GM12878 (cell line): ENCODE data around the gene DOCK7. TPM values are rescaled to one million over a fixed set of nuclear protein-coding genes. Genes with fewer than 3 reads are reported as not detected.

ENCODE experiments used
- ATAC-seq: fragments of 200-7000 bp; cut with Tn5 transposase; 3 replicates; pipeline ENCODE4 v1.9.1; 2020; ENCODE audit warnings: mild to moderate bottlenecking, moderate library complexity
- BruUV-seq: library from RNA; stranded (reverse); fragments of 400-500 nt; replicated peaks from 2 replicates; lab custom pipeline; 2021; lab: Mats Ljungman, UMichigan
- CTCF ChIA-PET: fragments of 300-600 bp; sonication (Branson Sonifier 250); formaldehyde crosslinking; extraction: SDS; loops from one replicate; lab custom pipeline; 2021; ENCODE audit warnings: inconsistent platforms; lab: Yijun Ruan, JAX
- POLR2A ChIA-PET: fragments of 350-600 bp; formaldehyde crosslinking; extraction: SDS; loops from one replicate; lab custom pipeline; 2021; ENCODE audit warnings: inconsistent platforms; lab: Charles Lee
- RAD21 ChIA-PET: fragments of 300-600 bp; sonication (Branson Sonifier 250); formaldehyde crosslinking; loops from one replicate; lab custom pipeline; 2023; ENCODE audit warnings: antibody characterized with exemption; ENCODE audit not compliant: unreplicated experiment; lab: Charles Lee
- SMC1A ChIA-PET: fragments of 300-600 bp; sonication (Branson Sonifier 250); formaldehyde crosslinking; loops from one replicate; lab custom pipeline; 2023; ENCODE audit not compliant: unreplicated experiment, uncharacterized antibody; lab: Charles Lee
- DNase-seq: peaks from one replicate; pipeline ENCODE4 v3.0.0-alpha.2; 2011; ENCODE audit warnings: low read depth, low spot score
- FAIRE-seq: peaks from 3 replicates; lab custom pipeline; 2011; peaks lifted over from hg19 to GRCh38; lab: Jason Lieb, UNC
- H2AFZ ChIP-seq: 2 replicates; pipeline ENCODE4 v1.6.0; 2011; ENCODE audit warnings: low read depth, low read length, control low read depth; ENCODE audit not compliant: control insufficient read depth
- H3K27ac ChIP-seq: 2 replicates; pipeline ENCODE4 v1.5.1; 2011; ENCODE audit warnings: control low read depth; ENCODE audit not compliant: control insufficient read depth, insufficient read depth
- H3K27me3 ChIP-seq, 2 experiments: replicated peaks in 1 of 2; 2 replicates each; pipeline versions ENCODE4 v1.6.0 to v1.6.1; 2011; ENCODE audit warnings: low read length in 1 of 2; ENCODE audit not compliant: control insufficient read depth in 2 of 2, insufficient read depth in 2 of 2
- H3K36me3 ChIP-seq, 2 experiments: 2 replicates each; pipeline ENCODE4 v1.5.1; 2011; ENCODE audit warnings: low read length in 1 of 2; ENCODE audit not compliant: control insufficient read depth in 2 of 2, insufficient read depth in 2 of 2
- H3K4me1 ChIP-seq: 2 replicates; pipeline ENCODE4 v1.6.1; 2011; ENCODE audit warnings: mild to moderate bottlenecking, low read length, moderate library complexity, mixed read lengths; ENCODE audit not compliant: control insufficient read depth, insufficient read depth
- H3K4me2 ChIP-seq: 2 replicates; pipeline ENCODE4 v1.6.0; 2011; ENCODE audit warnings: control low read depth; ENCODE audit not compliant: control insufficient read depth, insufficient read depth
- H3K4me3 ChIP-seq: fragments of 200-600 bp; sonication (generic); 2 replicates; pipeline ENCODE4 v1.5.1; 2016
- H3K79me2 ChIP-seq: 2 replicates; pipeline ENCODE4 v1.6.0; 2011; ENCODE audit warnings: low read length; ENCODE audit not compliant: control insufficient read depth, insufficient read depth
- H3K9ac ChIP-seq: 2 replicates; pipeline ENCODE4 v1.8.0; 2011; ENCODE audit warnings: low read length, control low read depth, mixed read lengths; ENCODE audit not compliant: control insufficient read depth, insufficient read depth
- H3K9me3 ChIP-seq: replicated peaks from 3 replicates; pipeline ENCODE4 v1.5.1; 2011; ENCODE audit warnings: mild to moderate bottlenecking, low read length; ENCODE audit not compliant: control insufficient read depth, insufficient read depth
- H4K20me1 ChIP-seq: 2 replicates; pipeline ENCODE4 v1.6.0; 2011; ENCODE audit not compliant: control insufficient read depth, insufficient read depth
- DPF2 ChIP-seq: fragments of 450-650 bp; IDR thresholded peaks from 2 replicates; pipeline ENCODE4 v1.6.1; 2017; ENCODE audit warnings: mild to moderate bottlenecking
- ESRRA ChIP-seq: IDR thresholded peaks from 2 replicates; pipeline ENCODE4 v1.6.1; 2012; ENCODE audit warnings: mild to moderate bottlenecking, low read length, improper control_type of control experiment
- HCFC1 ChIP-seq: fragments of 150-350 bp; IDR thresholded peaks from 2 replicates; pipeline ENCODE4 v1.6.1; 2014; ENCODE audit warnings: low read length
- RCOR1 ChIP-seq: conservative IDR thresholded peaks from 2 replicates; pipeline ENCODE4 v1.6.1; 2012; ENCODE audit warnings: low read depth, low read length, improper control_type of control experiment
- SIX5 ChIP-seq: IDR thresholded peaks from 2 replicates; pipeline ENCODE4 v1.6.1; 2011; ENCODE audit warnings: mild to moderate bottlenecking, low read depth, low read length, moderate library complexity; ENCODE audit not compliant: severe bottlenecking
- ZBED1 ChIP-seq: IDR thresholded peaks from 2 replicates; pipeline ENCODE4 v1.6.1; 2016; ENCODE audit warnings: borderline replicate concordance
- WGBS: methylation state at CpG from one replicate; pipeline ENCODE4 v1.1.6; 2016; ENCODE audit warnings: low lambda C conversion rate; ENCODE audit not compliant: insufficient replicate concordance, insufficient coverage; ENCODE audit errors: missing lambda C conversion rate; 5-methylcytosine and 5-hydroxymethylcytosine counted together
- in situ Hi-C: fragments of 300-500 bp; cut with MboI; formaldehyde crosslinking; loops from 9 replicates; pipeline ENCODE4 v1.14.3; 2018; ENCODE audit warnings: mixed read lengths
- intact Hi-C: fragments of 100-400 bp; cut with micrococcal nuclease; formaldehyde crosslinking; loops from one replicate; pipeline ENCODE4 v1.14.2; 2022; ENCODE audit not compliant: unreplicated experiment
- polyA plus RNA-seq, 11 experiments: library from polyadenylated mRNA; depleted of rRNA in 4 of 11; unstranded in 6 of 11; stranded (reverse) in 5 of 11; fragments of >200 nt; fragmentation: Nextera tagmentation in 4 of 11; fragmentation: Illumina TruSeq in 1 of 11; extraction: Ambion mirVana in 4 of 11; extraction: Trizol in 1 of 11; gene quantifications; 1 replicate in 1 of 11; 2 replicates in 10 of 11; pipeline versions ENCODE4 v1.2.1 to v1.2.3, GENCODE V29; 2011 to 2016; ENCODE audit warnings: inconsistent platforms in 2 of 11, missing spikeins in 2 of 11, low read depth in 1 of 11
- total RNA-seq, 4 experiments: library from RNA; depleted of rRNA in 3 of 4; stranded (reverse); fragments of >200 nt in 3 of 4; fragmentation: Illumina TruSeq in 1 of 4; extraction: Trizol in 1 of 4; gene quantifications; 2 replicates each; pipeline versions ENCODE4 v1.2.1 to v1.2.3, GENCODE V29; 2013 to 2021
- TF ChIP-seq, protein P1 (sequence below): fragments of 450-650 bp; IDR thresholded peaks from 2 replicates; pipeline ENCODE4 v1.6.1; 2017; ENCODE audit warnings: borderline replicate concordance
- TF ChIP-seq, protein P2 (sequence below): fragments of 450-650 bp; IDR thresholded peaks from 2 replicates; pipeline ENCODE4 v1.6.1; 2018; ENCODE audit warnings: mild to moderate bottlenecking, low read depth, moderate library complexity; ENCODE audit not compliant: partially characterized antibody
- TF ChIP-seq, protein P3 (sequence below): fragments of 450-650 bp; IDR thresholded peaks from 2 replicates; pipeline ENCODE4 v1.6.1; 2016; ENCODE audit warnings: mild to moderate bottlenecking, moderate library complexity, borderline replicate concordance
- TF ChIP-seq, protein P4 (sequence below): fragments of 450-650 bp; IDR thresholded peaks from 2 replicates; pipeline ENCODE4 v1.6.1; 2017; ENCODE audit warnings: low read depth, mild to moderate bottlenecking, moderate library complexity
- TF ChIP-seq, protein P5 (sequence below): fragments of 450-650 bp; IDR thresholded peaks from 2 replicates; pipeline ENCODE4 v1.6.1; 2016; ENCODE audit warnings: mild to moderate bottlenecking

Gene DOCK7
- total and polyA plus RNA-seq, 10 of the 15 experiments (the other 5 are each of a cell fraction or from before 2014, with no cell fraction given) = 4.8 to 34.6 (median 26.9) TPM

DNA sequence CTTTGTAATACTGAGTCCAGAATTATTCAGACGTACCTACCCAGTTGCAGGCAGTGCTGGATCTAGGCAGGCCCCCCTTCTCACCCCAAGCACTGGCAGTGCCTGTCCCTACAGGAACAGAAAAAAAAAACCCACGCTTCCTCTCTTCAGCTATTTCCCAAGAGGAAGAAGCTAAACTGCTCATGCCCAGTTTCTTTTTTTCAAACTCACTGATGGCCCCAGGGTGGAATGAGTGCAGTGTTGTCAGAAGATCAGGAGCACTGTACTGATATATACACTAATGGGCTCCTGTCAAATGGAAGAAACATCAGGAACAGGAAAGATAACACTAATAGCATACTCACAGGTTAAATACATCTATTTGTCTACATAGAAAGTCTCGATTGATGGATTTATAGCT, 28.2 kb upstream of the DOCK7 start:
- RAD21 ChIA-PET = no interaction called here
- Histone ChIP-seq H3K9ac (no peak overlapping the region), H3K36me3 (no peaks in the 10 kb centered on the region), H3K27ac (no peak overlapping the region), H3K4me2 (no peak overlapping the region), H4K20me1 (no peaks in the 10 kb centered on the region), H2AFZ (no peak overlapping the region), H3K4me3 (no peak overlapping the region), H3K79me2 (no peaks in the 10 kb centered on the region), H3K9me3 (no peaks in the 10 kb centered on the region), H3K27me3 (no peaks in the 10 kb centered on the region), H3K4me1 (no peaks in the 10 kb centered on the region)
- no peak for FAIRE-seq
- no TSS peak for BruUV-seq
- no peak for ATAC-seq
- POLR2A ChIA-PET = interaction anchor here (0.7 kb wide), 1 partner anchor 20 kb away, joined by 4 read pairs; no protein-coding TSS in a partner anchor
- DNase-seq = no peak
- CTCF ChIA-PET = interaction anchor here (0.6 to 0.7 kb wide), 2 partner anchors 208 to 218 kb away, joined by 3 read pairs; no protein-coding TSS in a partner anchor
- intact Hi-C loops (no loop called here), in situ Hi-C loops (no loop called here)
- 40% methylated on average over 3 of the region's 3 CpGs for WGBS
- SMC1A ChIA-PET = interaction anchor here (1.0 kb wide), 1 partner anchor 9 kb away, joined by 5 read pairs; no protein-coding TSS in a partner anchor
- no peak for TF ChIP-seq ESRRA
- no peak for TF ChIP-seq SIX5
- TF ChIP-seq DPF2 = no peak
- TF ChIP-seq ZBED1 = no peak
- TF ChIP-seq, protein P1, sequence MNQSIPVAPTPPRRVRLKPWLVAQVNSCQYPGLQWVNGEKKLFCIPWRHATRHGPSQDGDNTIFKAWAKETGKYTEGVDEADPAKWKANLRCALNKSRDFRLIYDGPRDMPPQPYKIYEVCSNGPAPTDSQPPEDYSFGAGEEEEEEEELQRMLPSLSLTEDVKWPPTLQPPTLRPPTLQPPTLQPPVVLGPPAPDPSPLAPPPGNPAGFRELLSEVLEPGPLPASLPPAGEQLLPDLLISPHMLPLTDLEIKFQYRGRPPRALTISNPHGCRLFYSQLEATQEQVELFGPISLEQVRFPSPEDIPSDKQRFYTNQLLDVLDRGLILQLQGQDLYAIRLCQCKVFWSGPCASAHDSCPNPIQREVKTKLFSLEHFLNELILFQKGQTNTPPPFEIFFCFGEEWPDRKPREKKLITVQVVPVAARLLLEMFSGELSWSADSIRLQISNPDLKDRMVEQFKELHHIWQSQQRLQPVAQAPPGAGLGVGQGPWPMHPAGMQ = no peak
- TF ChIP-seq, protein P2, sequence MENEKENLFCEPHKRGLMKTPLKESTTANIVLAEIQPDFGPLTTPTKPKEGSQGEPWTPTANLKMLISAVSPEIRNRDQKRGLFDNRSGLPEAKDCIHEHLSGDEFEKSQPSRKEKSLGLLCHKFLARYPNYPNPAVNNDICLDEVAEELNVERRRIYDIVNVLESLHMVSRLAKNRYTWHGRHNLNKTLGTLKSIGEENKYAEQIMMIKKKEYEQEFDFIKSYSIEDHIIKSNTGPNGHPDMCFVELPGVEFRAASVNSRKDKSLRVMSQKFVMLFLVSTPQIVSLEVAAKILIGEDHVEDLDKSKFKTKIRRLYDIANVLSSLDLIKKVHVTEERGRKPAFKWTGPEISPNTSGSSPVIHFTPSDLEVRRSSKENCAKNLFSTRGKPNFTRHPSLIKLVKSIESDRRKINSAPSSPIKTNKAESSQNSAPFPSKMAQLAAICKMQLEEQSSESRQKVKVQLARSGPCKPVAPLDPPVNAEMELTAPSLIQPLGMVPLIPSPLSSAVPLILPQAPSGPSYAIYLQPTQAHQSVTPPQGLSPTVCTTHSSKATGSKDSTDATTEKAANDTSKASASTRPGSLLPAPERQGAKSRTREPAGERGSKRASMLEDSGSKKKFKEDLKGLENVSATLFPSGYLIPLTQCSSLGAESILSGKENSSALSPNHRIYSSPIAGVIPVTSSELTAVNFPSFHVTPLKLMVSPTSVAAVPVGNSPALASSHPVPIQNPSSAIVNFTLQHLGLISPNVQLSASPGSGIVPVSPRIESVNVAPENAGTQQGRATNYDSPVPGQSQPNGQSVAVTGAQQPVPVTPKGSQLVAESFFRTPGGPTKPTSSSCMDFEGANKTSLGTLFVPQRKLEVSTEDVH = no peak
- no peak for TF ChIP-seq HCFC1
- TF ChIP-seq RCOR1 = no peak
- TF ChIP-seq, protein P3, sequence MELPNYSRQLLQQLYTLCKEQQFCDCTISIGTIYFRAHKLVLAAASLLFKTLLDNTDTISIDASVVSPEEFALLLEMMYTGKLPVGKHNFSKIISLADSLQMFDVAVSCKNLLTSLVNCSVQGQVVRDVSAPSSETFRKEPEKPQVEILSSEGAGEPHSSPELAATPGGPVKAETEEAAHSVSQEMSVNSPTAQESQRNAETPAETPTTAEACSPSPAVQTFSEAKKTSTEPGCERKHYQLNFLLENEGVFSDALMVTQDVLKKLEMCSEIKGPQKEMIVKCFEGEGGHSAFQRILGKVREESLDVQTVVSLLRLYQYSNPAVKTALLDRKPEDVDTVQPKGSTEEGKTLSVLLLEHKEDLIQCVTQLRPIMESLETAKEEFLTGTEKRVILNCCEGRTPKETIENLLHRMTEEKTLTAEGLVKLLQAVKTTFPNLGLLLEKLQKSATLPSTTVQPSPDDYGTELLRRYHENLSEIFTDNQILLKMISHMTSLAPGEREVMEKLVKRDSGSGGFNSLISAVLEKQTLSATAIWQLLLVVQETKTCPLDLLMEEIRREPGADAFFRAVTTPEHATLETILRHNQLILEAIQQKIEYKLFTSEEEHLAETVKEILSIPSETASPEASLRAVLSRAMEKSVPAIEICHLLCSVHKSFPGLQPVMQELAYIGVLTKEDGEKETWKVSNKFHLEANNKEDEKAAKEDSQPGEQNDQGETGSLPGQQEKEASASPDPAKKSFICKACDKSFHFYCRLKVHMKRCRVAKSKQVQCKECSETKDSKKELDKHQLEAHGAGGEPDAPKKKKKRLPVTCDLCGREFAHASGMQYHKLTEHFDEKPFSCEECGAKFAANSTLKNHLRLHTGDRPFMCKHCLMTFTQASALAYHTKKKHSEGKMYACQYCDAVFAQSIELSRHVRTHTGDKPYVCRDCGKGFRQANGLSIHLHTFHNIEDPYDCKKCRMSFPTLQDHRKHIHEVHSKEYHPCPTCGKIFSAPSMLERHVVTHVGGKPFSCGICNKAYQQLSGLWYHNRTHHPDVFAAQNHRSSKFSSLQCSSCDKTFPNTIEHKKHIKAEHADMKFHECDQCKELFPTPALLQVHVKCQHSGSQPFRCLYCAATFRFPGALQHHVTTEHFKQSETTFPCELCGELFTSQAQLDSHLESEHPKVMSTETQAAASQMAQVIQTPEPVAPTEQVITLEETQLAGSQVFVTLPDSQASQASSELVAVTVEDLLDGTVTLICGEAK = no peak
- TF ChIP-seq, protein P4, sequence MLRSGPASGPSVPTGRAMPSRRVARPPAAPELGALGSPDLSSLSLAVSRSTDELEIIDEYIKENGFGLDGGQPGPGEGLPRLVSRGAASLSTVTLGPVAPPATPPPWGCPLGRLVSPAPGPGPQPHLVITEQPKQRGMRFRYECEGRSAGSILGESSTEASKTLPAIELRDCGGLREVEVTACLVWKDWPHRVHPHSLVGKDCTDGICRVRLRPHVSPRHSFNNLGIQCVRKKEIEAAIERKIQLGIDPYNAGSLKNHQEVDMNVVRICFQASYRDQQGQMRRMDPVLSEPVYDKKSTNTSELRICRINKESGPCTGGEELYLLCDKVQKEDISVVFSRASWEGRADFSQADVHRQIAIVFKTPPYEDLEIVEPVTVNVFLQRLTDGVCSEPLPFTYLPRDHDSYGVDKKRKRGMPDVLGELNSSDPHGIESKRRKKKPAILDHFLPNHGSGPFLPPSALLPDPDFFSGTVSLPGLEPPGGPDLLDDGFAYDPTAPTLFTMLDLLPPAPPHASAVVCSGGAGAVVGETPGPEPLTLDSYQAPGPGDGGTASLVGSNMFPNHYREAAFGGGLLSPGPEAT = no peak
- TF ChIP-seq, protein P5, sequence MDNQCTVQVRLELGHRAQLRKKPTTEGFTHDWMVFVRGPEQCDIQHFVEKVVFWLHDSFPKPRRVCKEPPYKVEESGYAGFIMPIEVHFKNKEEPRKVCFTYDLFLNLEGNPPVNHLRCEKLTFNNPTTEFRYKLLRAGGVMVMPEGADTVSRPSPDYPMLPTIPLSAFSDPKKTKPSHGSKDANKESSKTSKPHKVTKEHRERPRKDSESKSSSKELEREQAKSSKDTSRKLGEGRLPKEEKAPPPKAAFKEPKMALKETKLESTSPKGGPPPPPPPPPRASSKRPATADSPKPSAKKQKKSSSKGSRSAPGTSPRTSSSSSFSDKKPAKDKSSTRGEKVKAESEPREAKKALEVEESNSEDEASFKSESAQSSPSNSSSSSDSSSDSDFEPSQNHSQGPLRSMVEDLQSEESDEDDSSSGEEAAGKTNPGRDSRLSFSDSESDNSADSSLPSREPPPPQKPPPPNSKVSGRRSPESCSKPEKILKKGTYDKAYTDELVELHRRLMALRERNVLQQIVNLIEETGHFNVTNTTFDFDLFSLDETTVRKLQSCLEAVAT = no peak
